SU-DHL-6 (cell line): ENCODE results near the gene FOXP2.

ENCODE experiments used
- H2AFZ ChIP-seq: fragments of 200-600 bp; sonication (generic); 2 replicates; pipeline ENCODE4 v1.6.1; 2014; ENCODE audit warnings: low read depth, mild to moderate bottlenecking, moderate library complexity, mixed read lengths, antibody characterized with exemption, low read length; ENCODE audit not compliant: severe bottlenecking
- H3F3A ChIP-seq: fragments of 200-600 bp; shearing (Covaris generic); 2 replicates; pipeline ENCODE4 v1.6.0; 2016; ENCODE audit warnings: antibody characterized with exemption, mild to moderate bottlenecking; ENCODE audit not compliant: insufficient read depth
- H3K27ac ChIP-seq: fragments of 200-600 bp; sonication (generic); 2 replicates; pipeline ENCODE4 v1.5.1; 2016; ENCODE audit warnings: low read depth, mild to moderate bottlenecking, low read length, moderate library complexity, mixed read lengths
- H3K27me3 ChIP-seq: fragments of 200-600 bp; sonication (generic), shearing (Covaris generic); 2 replicates; pipeline ENCODE4 v1.6.0; 2014; ENCODE audit warnings: mild to moderate bottlenecking, low read length
- H3K36me3 ChIP-seq: fragments of 200-600 bp; sonication (generic); 2 replicates; pipeline ENCODE4 v1.6.1; 2014; ENCODE audit warnings: mild to moderate bottlenecking, low read length, mixed read lengths
- H3K4me2 ChIP-seq: fragments of 300-600, 200-600 bp; shearing (Covaris generic), sonication (generic); 2 replicates; pipeline ENCODE4 v1.6.0; 2014; ENCODE audit warnings: low read length, low read depth, mild to moderate bottlenecking; ENCODE audit not compliant: poor library complexity, severe bottlenecking
- H3K4me3 ChIP-seq: fragments of 200-600 bp; sonication (generic); 2 replicates; pipeline ENCODE4 v1.5.1; 2014; ENCODE audit warnings: antibody characterized with exemption, low read length, mild to moderate bottlenecking, mixed read lengths; ENCODE audit not compliant: insufficient read depth, poor library complexity, severe bottlenecking
- H3K79me2 ChIP-seq: fragments of 200-600 bp; sonication (generic); 2 replicates; pipeline ENCODE4 v1.6.1; 2014; ENCODE audit warnings: mild to moderate bottlenecking, low read length, moderate library complexity; ENCODE audit not compliant: insufficient read depth
- H3K9ac ChIP-seq: fragments of 200-600 bp; sonication (generic); 2 replicates; pipeline ENCODE4 v1.7.0; 2014; ENCODE audit warnings: mild to moderate bottlenecking, low read length
- H3K9me2 ChIP-seq: fragments of 200-600 bp; sonication (generic); replicated peaks from 2 replicates; pipeline ENCODE4 v1.6.1; 2014; ENCODE audit warnings: low read length; ENCODE audit not compliant: insufficient read depth
- H3K9me3 ChIP-seq: fragments of 200-600 bp; sonication (generic); 2 replicates; pipeline ENCODE4 v1.6.1; 2014; ENCODE audit warnings: low read length, mixed read lengths; ENCODE audit not compliant: insufficient read depth
- H4K20me1 ChIP-seq: fragments of 200-600 bp; sonication (generic); 2 replicates; pipeline ENCODE4 v1.6.1; 2014; ENCODE audit warnings: low read depth, mild to moderate bottlenecking, antibody characterized with exemption, low read length, moderate library complexity, mixed read lengths
- CTCF ChIP-seq: fragments of 200-600 bp; sonication (generic); IDR thresholded peaks from one replicate; pipeline ENCODE4 v1.5.1; 2017; ENCODE audit warnings: antibody characterized with exemption, mild to moderate bottlenecking, low read length, moderate library complexity; ENCODE audit not compliant: insufficient read depth, poor library complexity, severe bottlenecking
- EZH2phosphoT487 ChIP-seq: fragments of 200-600 bp; sonication (generic), shearing (Covaris generic); conservative IDR thresholded peaks from 2 replicates; pipeline ENCODE4 v1.6.1; 2018; ENCODE audit warnings: mild to moderate bottlenecking, antibody characterized with exemption, low read length, moderate library complexity, mixed read lengths

FOXP2 gene

GRCh38 chr7:114481999-114482398 lies 67.4 kb downstream of the FOXP2 start:
- no peaks in the 10 kb centered on the region for H3K27me3 ChIP-seq
- H3K9me3 ChIP-seq, result no peaks in the 10 kb centered on the region; the same call in 1 of the 2 replicates
- no peak overlapping the region for H3K4me2 ChIP-seq
- H3K4me3 ChIP-seq, result no peak overlapping the region
- no peak overlapping the region for H3K9ac ChIP-seq
- H3K27ac ChIP-seq, result no peak overlapping the region
- no peaks in the 10 kb centered on the region for H4K20me1 ChIP-seq
- no peaks in the 10 kb centered on the region for H3F3A ChIP-seq
- H3K9me2 ChIP-seq, result no peaks in the 10 kb centered on the region
- no peaks in the 10 kb centered on the region for H3K79me2 ChIP-seq
- no peak for TF ChIP-seq CTCF
- no peak for TF ChIP-seq EZH2phosphoT487
- H2AFZ ChIP-seq, result no peak overlapping the region
- no peaks in the 10 kb centered on the region for H3K36me3 ChIP-seq

GRCh38 chr7:114484226-114484625 lies 69.6 kb downstream of the FOXP2 start:
- no peaks in the 10 kb centered on the region; the same call in 1 of the 2 replicates for H3K9me3 ChIP-seq
- H3K27me3 ChIP-seq, result no peaks in the 10 kb centered on the region
- H4K20me1 ChIP-seq, result no peaks in the 10 kb centered on the region
- H3K36me3 ChIP-seq, result no peaks in the 10 kb centered on the region
- no peak overlapping the region for H2AFZ ChIP-seq
- no peaks in the 10 kb centered on the region for H3F3A ChIP-seq
- no peak for TF ChIP-seq EZH2phosphoT487
- no peak for TF ChIP-seq CTCF
- no peaks in the 10 kb centered on the region for H3K79me2 ChIP-seq
- no peak overlapping the region for H3K27ac ChIP-seq
- H3K9ac ChIP-seq, result no peak overlapping the region
- no peaks in the 10 kb centered on the region for H3K9me2 ChIP-seq
- no peak overlapping the region for H3K4me2 ChIP-seq
- H3K4me3 ChIP-seq, result no peak overlapping the region

GRCh38 chr7:114487174-114487573 lies 72.6 kb downstream of the FOXP2 start:
- TF ChIP-seq CTCF (no peak), EZH2phosphoT487 (no peak)
- H3K36me3 ChIP-seq, result no peaks in the 10 kb centered on the region
- no peak overlapping the region for H3K4me3 ChIP-seq
- H2AFZ ChIP-seq, result no peak overlapping the region
- no peaks in the 10 kb centered on the region for H3K9me2 ChIP-seq
- H3K4me2 ChIP-seq, result no peak overlapping the region
- H3K27ac ChIP-seq, result no peak overlapping the region
- no peaks in the 10 kb centered on the region for H3K27me3 ChIP-seq
- no peaks in the 10 kb centered on the region; the same call in 1 of the 2 replicates for H3K9me3 ChIP-seq
- no peaks in the 10 kb centered on the region for H3F3A ChIP-seq
- no peaks in the 10 kb centered on the region for H3K79me2 ChIP-seq
- H4K20me1 ChIP-seq, result no peaks in the 10 kb centered on the region
- H3K9ac ChIP-seq, result no peak overlapping the region
